IPS DF 4.7 (cell line): Measurements from ENCODE around the gene DNAJC2.

Source experiments
- DNase-seq: peaks from one replicate; pipeline ENCODE4 v3.0.0-alpha.2; 2013; ENCODE audit warnings: low spot score; ENCODE audit errors: extremely low read depth

Gene DNAJC2

GRCh38 chr7:103344453-103345149 lies at the start of gene DNAJC2:
Gene DNAJC2, minus strand, starts transcription at chr7:103344767. Its CDS starts 145 bp downstream, at chr7:103344622.
- DNase-seq: peak; percentile 84

- no peak for DNase-seq
Measured at GRCh38 chr7:103391976-103392375, 47.4 kb upstream of the DNAJC2 start.

- DNase-seq: no peak
Measured at GRCh38 chr7:103391150-103391549, 46.6 kb upstream of the DNAJC2 start.

GRCh38 chr7:103389263-103389662 lies 44.7 kb upstream of the DNAJC2 start:
- no peak for DNase-seq

- no peak for DNase-seq
Measured at GRCh38 chr7:103388469-103389140, 44.0 kb upstream of the DNAJC2 start.

GRCh38 chr7:103387242-103387641 lies 42.7 kb upstream of the DNAJC2 start:
- DNase-seq: no peak

GRCh38 chr7:103382032-103382402 lies 37.5 kb upstream of the DNAJC2 start:
- DNase-seq: no peak

GRCh38 chr7:103381280-103382031 lies 36.9 kb upstream of the DNAJC2 start:
- DNase-seq: no peak

GRCh38 chr7:103380395-103381191 lies 36.0 kb upstream of the DNAJC2 start:
- no peak for DNase-seq

GRCh38 chr7:103379270-103379975 lies 34.9 kb upstream of the DNAJC2 start:
- no peak for DNase-seq

- no peak for DNase-seq
Measured at GRCh38 chr7:103373866-103374643, 29.5 kb upstream of the DNAJC2 start.

- no peak for DNase-seq
Measured at GRCh38 chr7:103369432-103369831, 24.9 kb upstream of the DNAJC2 start.

GRCh38 chr7:103349805-103350204 lies 5.2 kb upstream of the DNAJC2 start:
- no peak for DNase-seq

GRCh38 chr7:103348959-103349358 lies 4.4 kb upstream of the DNAJC2 start:
- DNase-seq: no peak

- no peak for DNase-seq
Measured at GRCh38 chr7:103348452-103348851, 3.9 kb upstream of the DNAJC2 start.

GRCh38 chr7:103347507-103348267 lies 3.1 kb upstream of the DNAJC2 start, which contains the start of gene PSMC2:
Gene PSMC2, plus strand, starts transcription at chr7:103347643. Its CDS starts 69 bp downstream, at chr7:103347712.
- DNase-seq: peak; percentile 71

- DNase-seq: no peak
Measured at GRCh38 chr7:103346396-103346795, 1.8 kb upstream of the DNAJC2 start.

- DNase-seq: no peak
Measured at GRCh38 chr7:103343758-103344452, 662 bp downstream of the DNAJC2 start.

- DNase-seq: no peak
Measured at GRCh38 chr7:103343332-103343731, 1.2 kb downstream of the DNAJC2 start.
